ENCODE data around the gene ADGRG2. TPM values are rescaled to one million over a fixed set of nuclear protein-coding genes. Genes with fewer than 3 reads are reported as not detected.
A peak's percentile ranks its signal among the peaks of the same experiment; 100 is the strongest.

Gene ADGRG2
- total RNA-seq: 1 to 10 TPM; 5.2 to 6.0 TPM

- Histone ChIP-seq H3K4me1 (replicated peaks) (no peaks in the 10 kb centered on the region), H3K36me3 (no peaks in the 10 kb centered on the region), H3K27me3 (replicated peaks; ENCODE audit: insufficient read depth) (no peaks in the 10 kb centered on the region), H3K27ac (no peak within 1 kb of the TSS), H3K9me3 (no peaks in the 10 kb centered on the region), H3K4me3 (peak within 1 kb of the TSS; percentile 25 to 38)
- no peak for TF ChIP-seq CTCF (IDR thresholded peaks at IDR 0.05)
- TF ChIP-seq POLR2A (IDR thresholded peaks at IDR 0.05): no peak
- no peak for TF ChIP-seq POLR2AphosphoS5 (IDR thresholded peaks at IDR 0.05)
- no CpG with 5 or more reads among the region's 107 CpGs for WGBS
- DNase-seq (ENCODE audit: low spot score): peak; percentile 25
- intact Hi-C loops (cut with DNase I): no loop called here
These were observed at the start of gene ADGRG2 for GRCh38 chrX:19121898-19122640. Gene ADGRG2 (minus strand): TSS chrX:19122468. CDS start chrX:19068834, 53,634 bp downstream.

- no peaks in the 10 kb centered on the region for H3K36me3 ChIP-seq
- H3K27me3 ChIP-seq (replicated peaks; ENCODE audit: insufficient read depth): no peaks in the 10 kb centered on the region
- no peak overlapping the region for H3K27ac ChIP-seq
- TF ChIP-seq CTCF (IDR thresholded peaks at IDR 0.05) (no peak), POLR2A (IDR thresholded peaks at IDR 0.05) (no peak), POLR2AphosphoS5 (IDR thresholded peaks at IDR 0.05) (no peak)
- WGBS: 85% methylated on average over 5 of the region's 5 CpGs
- no peak for DNase-seq (ENCODE audit: low spot score)
- no peaks in the 10 kb centered on the region for H3K4me1 ChIP-seq (replicated peaks)
- intact Hi-C loops (cut with DNase I): no loop called here
- no peak overlapping the region for H3K4me3 ChIP-seq
- no peaks in the 10 kb centered on the region for H3K9me3 ChIP-seq
These were observed 46.3 kb upstream of the ADGRG2 start for GRCh38 chrX:19168609-19169008.

GRCh38 chrX:19162851-19163250, 40.6 kb upstream of the ADGRG2 start:
- no peaks in the 10 kb centered on the region for H3K27me3 ChIP-seq (replicated peaks; ENCODE audit: insufficient read depth)
- DNase-seq (ENCODE audit: low spot score): no peak
- intact Hi-C loops (cut with DNase I): no loop called here
- H3K4me1 ChIP-seq (replicated peaks): no peaks in the 10 kb centered on the region
- no peak overlapping the region for H3K4me3 ChIP-seq
- H3K9me3 ChIP-seq: no peaks in the 10 kb centered on the region
- TF ChIP-seq POLR2A (IDR thresholded peaks at IDR 0.05): no peak
- no peak for TF ChIP-seq POLR2AphosphoS5 (IDR thresholded peaks at IDR 0.05)
- TF ChIP-seq CTCF (IDR thresholded peaks at IDR 0.05): no peak
- no peaks in the 10 kb centered on the region for H3K36me3 ChIP-seq
- no peak overlapping the region for H3K27ac ChIP-seq
- 91% methylated on average over 8 of the region's 8 CpGs for WGBS

GRCh38 chrX:19156186-19156585, 33.9 kb upstream of the ADGRG2 start:
- no peaks in the 10 kb centered on the region for H3K36me3 ChIP-seq
- WGBS: 53% methylated on average over 3 of the region's 4 CpGs
- no peak overlapping the region for H3K4me3 ChIP-seq
- TF ChIP-seq POLR2A (IDR thresholded peaks at IDR 0.05) (no peak), POLR2AphosphoS5 (IDR thresholded peaks at IDR 0.05) (no peak)
- H3K27me3 ChIP-seq (replicated peaks; ENCODE audit: insufficient read depth): no peaks in the 10 kb centered on the region
- no peaks in the 10 kb centered on the region for H3K4me1 ChIP-seq (replicated peaks)
- no peak for DNase-seq (ENCODE audit: low spot score)
- H3K27ac ChIP-seq: no peak overlapping the region
- H3K9me3 ChIP-seq: no peaks in the 10 kb centered on the region
- intact Hi-C loops (cut with DNase I): no loop called here

- Histone ChIP-seq H3K9me3 (no peaks in the 10 kb centered on the region), H3K36me3 (no peaks in the 10 kb centered on the region), H3K4me1 (replicated peaks) (no peaks in the 10 kb centered on the region), H3K27ac (no peak overlapping the region), H3K4me3 (no peak overlapping the region), H3K27me3 (replicated peaks; ENCODE audit: insufficient read depth) (no peaks in the 10 kb centered on the region)
- no peak for DNase-seq (ENCODE audit: low spot score)
- intact Hi-C loops (cut with DNase I): no loop called here
- TF ChIP-seq CTCF (IDR thresholded peaks at IDR 0.05): no peak
- no peak for TF ChIP-seq POLR2A (IDR thresholded peaks at IDR 0.05)
- no peak for TF ChIP-seq POLR2AphosphoS5 (IDR thresholded peaks at IDR 0.05)
- WGBS: 71% methylated on average over 2 of the region's 2 CpGs
These were observed 30.5 kb upstream of the ADGRG2 start for GRCh38 chrX:19152762-19153161.
